Inflammatory macrophage (primary cell): ENCODE data around the gene ZFP3.
"Not testable (repeated sequence)": the region's sequence is repeated elsewhere in the genome, so short reads cannot be mapped to it uniquely, and the experiment has no call there.

Experiments used
- DNase-seq, 2 donors: peaks; one replicate each; pipeline ENCODE4 v3.0.0-alpha.2; 2020 to 2022

The ZFP3 gene

GRCh38 chr17:5139458-5139732 is 61.1 kb downstream of the ZFP3 start:
- no peak for DNase-seq

GRCh38 chr17:5142877-5143276 is 64.6 kb downstream of the ZFP3 start:
- DNase-seq, result not testable (repeated sequence)
